ENCODE data around the gene HDAC4.
"Not testable (repeated sequence)": the region's sequence is repeated elsewhere in the genome, so short reads cannot be mapped to it uniquely, and the experiment has no call there.

The HDAC4 gene

DNA sequence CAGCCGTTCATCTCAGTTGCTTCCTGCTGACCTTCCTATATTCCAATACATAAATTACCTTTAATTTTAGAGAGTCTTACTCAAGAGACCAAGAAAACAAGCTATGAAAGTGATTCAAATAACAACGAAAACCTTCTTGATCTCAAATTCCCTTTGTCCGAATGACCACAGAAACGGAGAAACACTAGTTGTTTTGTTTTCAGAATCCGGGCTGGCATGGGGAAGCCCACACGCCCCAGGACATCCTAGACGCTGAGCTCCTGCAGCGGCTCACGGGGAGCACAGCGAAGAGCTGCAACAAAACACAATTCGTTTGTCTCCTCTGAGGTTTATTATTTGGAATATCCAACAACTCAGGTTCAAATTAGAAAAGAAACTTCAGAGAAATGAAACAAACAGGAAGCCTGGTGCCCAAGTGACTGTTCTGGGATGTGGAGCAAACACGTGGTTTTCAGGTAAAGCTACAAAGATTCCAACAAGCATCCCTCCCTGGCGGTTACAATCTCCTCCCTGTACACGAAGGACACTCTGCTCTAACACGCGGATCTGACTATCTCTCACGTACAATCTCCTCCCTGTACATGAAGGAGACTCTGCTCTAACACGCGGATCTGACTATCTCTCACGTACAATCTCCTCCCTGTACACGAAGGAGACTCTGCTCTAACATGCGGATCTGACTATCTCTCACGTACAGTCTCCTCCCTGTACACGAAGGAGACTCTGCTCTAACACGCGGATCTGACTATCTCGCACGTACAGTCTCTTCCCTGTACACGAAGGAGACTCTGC lies 315.4 kb downstream of the HDAC4 start:
- peak; percentile 45 for DNase-seq (ENCODE audit: low spot score)

DNA sequence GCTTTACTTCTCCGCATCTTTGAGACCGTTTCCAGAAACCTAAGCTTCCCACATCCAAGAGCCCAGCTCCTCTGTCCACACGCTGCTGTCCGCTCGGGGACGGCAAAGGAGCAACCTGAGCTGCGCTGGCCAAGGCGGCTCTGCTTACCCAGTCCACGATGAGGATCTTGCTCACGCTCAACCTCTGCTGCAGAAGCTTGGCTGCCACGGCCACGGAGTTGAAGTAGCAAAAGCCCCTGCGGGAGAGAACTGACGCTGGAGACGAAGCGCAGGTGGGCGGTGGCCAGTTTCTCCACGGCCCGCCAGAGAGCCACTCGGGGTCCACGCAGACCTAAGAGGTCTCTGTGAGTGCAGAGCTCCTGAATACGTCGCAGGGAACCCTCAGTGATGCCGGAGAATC lies 316.8 kb downstream of the HDAC4 start:
- DNase-seq (ENCODE audit: low spot score): no peak

DNA sequence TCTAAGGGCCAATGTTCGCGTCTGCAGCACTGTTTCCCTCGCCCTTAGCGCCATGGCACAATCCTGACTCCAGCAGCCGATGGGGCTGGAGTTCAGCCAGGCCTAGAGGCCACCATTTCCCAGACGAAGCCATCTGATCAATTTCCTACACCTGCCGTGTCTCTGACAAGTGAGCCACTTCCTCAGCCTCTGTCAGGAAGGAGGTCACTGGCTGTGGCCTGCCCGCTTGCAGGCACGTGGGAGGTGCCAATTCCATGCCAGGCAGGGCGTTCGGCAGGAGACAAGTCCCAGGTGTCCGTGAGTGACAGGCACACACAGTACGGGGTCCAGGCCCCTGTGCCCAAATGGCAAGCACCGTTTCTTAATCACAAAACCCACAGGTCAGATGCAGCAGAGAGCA lies 318.4 kb downstream of the HDAC4 start:
- no peak for DNase-seq (ENCODE audit: low spot score)

- no peak for DNase-seq (ENCODE audit: low spot score)
Observed at GRCh38 chr2:239081622-239082021, 319.2 kb downstream of the HDAC4 start.

GRCh38 chr2:239081046-239081445 lies 319.8 kb downstream of the HDAC4 start:
- DNase-seq (ENCODE audit: low spot score): no peak

- no peak for DNase-seq (ENCODE audit: low spot score)
Observed at GRCh38 chr2:239079671-239080294, 321.0 kb downstream of the HDAC4 start.

- DNase-seq (ENCODE audit: low spot score): no peak
Observed at GRCh38 chr2:239078128-239078924, 322.5 kb downstream of the HDAC4 start.

DNA sequence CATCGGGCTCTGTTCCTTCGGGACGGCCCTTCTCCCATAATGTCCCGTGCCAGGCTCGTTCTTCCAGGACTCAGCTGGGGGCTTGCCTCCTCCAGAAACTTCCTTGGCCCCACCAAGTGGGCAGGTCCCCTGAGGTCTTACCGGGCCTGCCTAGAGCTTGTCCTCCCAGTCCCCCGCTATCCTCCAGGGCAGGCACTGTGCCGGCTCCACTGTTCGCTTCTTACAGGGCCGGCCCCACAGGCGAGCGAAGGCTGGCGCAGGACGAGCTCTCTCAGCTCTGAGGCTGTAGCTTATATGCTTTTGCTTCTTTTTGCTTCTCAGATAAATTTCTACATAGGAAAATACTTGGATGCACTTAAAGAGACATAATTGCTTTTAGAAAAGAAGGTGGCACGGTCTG lies 323.6 kb downstream of the HDAC4 start:
- DNase-seq (ENCODE audit: low spot score): no peak

DNA sequence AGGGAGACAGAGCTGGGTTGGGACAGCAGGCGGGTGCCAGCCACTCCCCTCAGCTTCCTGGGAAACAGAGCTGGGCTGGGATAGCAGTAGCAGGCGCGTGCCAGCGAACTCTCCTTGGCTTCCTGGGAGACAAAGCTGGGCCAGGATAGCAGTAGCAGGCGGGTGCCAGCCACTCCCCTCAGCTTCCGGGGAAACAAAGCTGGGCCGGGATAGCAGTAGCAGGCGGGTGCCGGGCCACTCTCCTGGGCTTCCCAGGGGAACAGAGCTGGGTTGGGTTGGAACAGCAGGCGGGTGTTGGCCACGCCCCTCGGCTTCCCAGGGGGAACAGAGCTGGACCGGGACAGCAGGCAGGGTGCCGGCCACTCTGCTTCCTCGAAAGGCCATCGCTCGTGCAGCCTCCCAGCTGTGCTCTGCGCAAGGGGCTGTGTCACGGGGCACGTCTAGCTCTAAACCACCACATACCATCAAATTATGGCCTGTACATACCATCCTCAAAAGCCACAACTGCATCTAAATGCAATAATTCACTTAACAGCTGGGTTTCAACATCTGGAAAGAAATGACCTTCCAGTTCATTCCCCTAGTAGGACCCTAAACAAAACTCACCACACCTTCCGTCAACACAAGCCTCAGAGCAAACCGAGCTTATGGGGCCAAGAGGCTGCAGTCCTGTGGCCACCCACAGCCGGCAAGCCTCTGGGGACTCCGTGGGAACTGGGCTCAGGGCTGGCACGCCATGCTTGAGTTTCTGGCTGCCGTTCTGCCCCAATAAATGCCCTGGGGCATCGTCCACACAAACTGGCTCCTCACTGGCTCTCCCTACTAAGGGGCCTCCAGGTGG lies 324.7 kb downstream of the HDAC4 start:
- DNase-seq (ENCODE audit: low spot score): peak; percentile 7

DNA sequence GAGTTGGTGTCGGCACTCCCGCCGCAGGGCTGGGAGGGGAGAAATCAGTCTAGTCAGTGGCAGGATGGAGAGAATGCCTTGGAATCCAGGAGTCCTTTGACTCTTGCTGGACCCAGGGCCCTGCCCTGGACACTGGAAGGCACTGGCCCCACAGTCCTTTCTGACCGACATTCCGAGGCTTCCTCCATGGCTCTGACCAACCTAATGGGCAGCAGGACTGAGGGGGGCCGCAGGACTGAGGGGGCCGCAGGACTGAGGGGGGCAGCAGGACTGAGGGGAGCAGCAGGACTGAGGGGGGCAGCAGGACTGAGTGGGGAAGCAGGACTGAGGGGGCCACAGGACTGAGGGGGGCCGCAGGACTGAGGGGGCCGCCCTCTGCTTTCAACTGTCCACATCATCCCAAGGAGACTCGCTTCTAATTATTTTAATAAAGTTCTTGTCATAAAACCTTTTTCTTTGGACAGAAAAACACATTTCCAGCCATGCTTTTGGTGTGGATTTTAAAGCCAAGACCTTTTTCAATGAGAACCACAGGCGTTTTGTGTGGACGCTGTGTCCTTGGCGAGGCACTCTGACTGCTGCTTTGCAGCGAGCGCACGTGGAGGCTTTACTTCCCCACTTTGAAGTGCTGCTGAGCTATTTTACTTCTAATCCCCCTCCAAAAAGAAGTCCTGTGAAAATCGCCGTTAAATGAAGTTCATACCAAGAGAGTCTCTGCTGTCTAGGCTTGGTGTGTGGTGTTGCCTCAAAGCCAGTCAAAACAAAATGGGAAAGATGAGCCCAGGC lies 326.9 kb downstream of the HDAC4 start:
- no peak for DNase-seq (ENCODE audit: low spot score)

GRCh38 chr2:239073270-239073669 lies 327.6 kb downstream of the HDAC4 start:
- DNase-seq (ENCODE audit: low spot score): no peak

DNA sequence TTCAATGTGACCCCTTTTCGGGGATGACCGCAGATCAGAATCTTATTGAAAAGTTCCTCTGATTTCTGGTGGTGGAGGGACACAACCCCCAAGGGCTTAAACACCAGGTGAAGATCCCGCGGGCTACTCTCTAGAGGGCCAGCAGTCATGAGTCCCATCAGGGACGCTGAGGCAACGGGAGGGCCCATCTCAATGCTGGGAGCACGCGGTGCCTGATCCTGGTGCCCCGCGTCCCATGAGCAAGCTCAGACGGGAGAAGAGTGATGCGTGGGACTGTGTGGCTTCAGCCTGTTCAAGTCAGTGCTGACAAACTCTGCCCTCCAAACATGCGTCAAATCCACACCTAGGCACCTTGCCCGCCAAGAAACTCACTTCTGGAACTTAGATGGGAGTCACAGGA lies 328.0 kb downstream of the HDAC4 start:
- no peak for DNase-seq (ENCODE audit: low spot score)

DNA sequence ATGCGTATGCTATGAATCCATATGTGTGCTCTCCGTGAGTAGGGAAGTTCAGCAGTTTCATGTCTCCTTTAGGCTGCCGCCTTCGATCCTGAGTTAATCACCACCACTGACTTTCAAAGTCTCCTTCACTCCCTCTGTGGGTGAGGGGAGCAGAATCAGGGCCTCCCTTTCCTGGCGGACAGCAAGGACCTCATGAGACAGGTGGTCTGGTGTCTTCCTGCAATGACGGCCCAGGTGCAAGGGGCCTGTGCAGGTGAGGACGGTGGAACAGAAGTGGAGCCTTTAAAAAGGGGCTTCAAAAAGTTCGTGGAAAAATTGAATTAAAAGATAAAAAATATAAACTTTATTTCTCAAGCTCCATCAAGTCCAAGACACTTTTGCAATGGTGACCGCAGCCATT lies 330.4 kb downstream of the HDAC4 start:
- DNase-seq (ENCODE audit: low spot score): no peak

DNA sequence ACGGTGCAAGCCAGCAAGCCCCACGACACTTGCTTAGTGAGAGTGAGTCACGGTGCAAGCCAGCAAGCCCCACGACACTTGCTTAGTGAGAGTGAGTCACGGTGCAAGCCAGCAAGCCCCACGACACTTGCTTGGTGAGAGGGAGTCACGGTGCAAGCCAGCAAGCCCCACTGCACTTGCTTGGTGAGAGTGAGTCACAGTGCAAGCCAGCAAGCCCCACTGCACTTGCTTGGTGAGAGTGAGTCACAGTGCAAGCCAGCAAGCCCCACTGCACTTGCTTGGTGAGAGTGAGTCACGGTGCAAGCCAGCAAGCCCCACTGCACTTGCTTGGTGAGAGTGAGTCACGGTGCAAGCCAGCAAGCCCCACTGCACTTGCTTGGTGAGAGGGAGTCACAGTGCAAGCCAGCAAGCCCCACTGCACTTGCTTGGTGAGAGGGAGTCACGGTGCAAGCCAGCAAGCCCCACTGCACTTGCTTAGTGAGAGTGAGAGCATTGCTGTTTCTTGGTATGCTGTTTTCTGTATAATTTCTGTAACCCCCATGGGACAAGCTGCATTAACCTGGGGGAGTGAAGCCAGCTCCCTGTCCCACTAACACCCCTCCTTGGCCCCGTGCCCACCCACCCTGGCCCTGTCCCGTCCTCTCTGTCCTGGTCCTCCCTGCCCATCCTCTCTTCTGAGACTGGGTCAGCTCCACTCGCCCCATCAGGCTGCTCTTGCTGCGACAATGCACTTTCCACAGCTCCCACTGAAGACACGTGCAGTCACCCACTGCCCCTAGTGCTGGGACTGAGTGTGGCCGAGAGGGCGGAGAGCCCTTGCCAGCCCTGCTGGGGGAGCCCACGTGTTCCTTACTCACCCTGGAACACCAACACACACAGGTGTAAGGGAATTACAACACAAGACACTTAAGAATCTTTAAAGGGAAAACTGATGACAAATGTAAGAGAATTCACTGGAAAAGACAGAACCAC lies 331.2 kb downstream of the HDAC4 start:
- not testable (repeated sequence) for DNase-seq (ENCODE audit: low spot score)

- DNase-seq (ENCODE audit: low spot score): no peak
Observed at GRCh38 chr2:239068411-239068810, 332.4 kb downstream of the HDAC4 start.

DNA sequence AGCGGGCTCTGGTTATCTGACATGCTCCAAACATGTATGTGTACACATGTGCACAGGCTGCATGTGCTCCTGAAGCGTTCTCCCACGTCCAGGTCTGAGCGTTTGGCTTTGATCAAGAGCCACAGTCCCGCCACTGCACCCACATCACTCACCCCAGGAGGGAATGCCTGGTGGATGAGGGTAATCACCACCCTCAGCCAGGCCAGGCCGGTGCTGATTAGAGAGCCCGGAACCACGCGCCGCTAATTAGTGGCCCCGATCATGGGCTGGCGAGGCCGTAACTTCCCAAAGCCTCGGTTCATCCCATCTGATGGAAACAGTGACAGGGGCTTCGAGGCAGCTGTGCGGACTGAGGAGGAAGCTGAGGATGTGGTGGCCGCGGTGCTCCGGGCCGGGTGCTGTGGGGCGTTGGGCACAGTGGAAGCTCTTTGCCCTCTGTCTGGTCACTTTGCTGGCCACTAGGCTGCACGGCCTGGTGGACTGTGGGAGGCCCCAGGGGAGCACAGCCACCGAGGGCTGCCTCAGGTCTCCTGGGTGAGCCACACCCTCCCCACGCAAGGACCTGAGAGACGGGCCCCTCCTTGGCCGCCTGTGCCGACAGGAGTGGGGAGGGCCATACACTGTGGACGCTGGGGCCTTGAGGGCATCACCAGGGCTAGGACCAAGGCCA lies 333.5 kb downstream of the HDAC4 start:
- DNase-seq (ENCODE audit: low spot score): no peak

- no peak for DNase-seq (ENCODE audit: low spot score)
Observed at GRCh38 chr2:239066597-239066996, 334.2 kb downstream of the HDAC4 start.

GRCh38 chr2:239065962-239066361 lies 334.9 kb downstream of the HDAC4 start:
- DNase-seq (ENCODE audit: low spot score): no peak

- DNase-seq (ENCODE audit: low spot score): no peak
Observed at GRCh38 chr2:239065537-239065936, 335.3 kb downstream of the HDAC4 start.

All from putamen (tissue), 1 donor.